Measurements from ENCODE around the gene GBF1. TPM values are rescaled to one million over a fixed set of nuclear protein-coding genes. Genes with fewer than 3 reads are reported as not detected.
"Not testable (repeated sequence)": the region's sequence is repeated elsewhere in the genome, so short reads cannot be mapped to it uniquely, and the experiment has no call there.

GBF1 gene
- total RNA-seq, 2 donors from 2014 or later = 44.2 to 47.6 TPM

DNA sequence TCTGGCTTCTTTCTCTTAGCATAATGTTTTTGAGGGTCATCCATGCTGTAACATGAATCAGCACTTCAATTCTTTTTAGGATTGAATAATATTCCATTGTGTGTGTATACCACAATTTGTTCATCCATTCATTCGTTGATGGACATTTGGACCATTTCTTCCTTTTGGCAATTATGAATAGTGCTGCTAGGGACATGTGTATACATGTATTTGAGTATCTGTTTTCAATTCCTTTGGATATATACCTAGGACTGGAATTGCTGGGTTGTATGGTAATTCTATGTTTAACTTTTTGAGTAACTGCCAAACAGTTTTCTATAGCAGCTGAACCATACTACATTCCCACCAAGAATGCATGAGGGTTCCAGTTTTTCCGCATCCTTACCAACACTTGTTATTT, 39.2 kb downstream of the GBF1 start:
- Mint-ChIP-seq H3K36me3 (ENCODE audit: insufficient read depth in 2 of 2) (peaks cover 2 to 5% of the 10 kb centered on the region in 2 donors), H3K27ac (peak overlapping the region; percentile 78), H3K4me3 (peak overlapping the region in 1 of 2 donors; percentile 62), H3K27me3 (ENCODE audit: low read depth) (no peaks in the 10 kb centered on the region), H3K4me1 (ENCODE audit: low read depth) (peaks cover 76% of the 10 kb centered on the region), H3K9me3 (no peaks in the 10 kb centered on the region)
- no peak for ATAC-seq (replicated peaks in 1 of 2)
- DNase-seq = no peak

DNA sequence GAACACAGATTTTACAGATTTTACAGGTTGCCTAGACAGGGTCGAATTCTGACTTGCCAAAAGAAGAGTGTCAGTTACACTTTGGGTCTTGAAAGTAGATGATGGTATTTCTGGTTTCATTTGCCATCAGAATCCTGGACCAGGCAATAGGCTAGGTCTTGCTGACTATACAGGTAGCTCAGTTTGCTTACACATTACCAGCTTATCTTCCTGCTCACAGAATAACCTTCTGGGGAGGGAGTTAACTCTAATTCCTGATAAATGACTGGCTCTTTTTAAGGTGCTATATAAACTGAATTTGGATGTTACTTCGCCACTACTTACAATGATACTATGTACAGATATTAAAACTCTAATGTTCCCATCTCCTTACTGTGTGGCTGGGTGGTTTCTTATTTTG, 39.8 kb downstream of the GBF1 start:
- Mint-ChIP-seq H3K36me3 (ENCODE audit: insufficient read depth in 2 of 2) (peaks cover 2 to 5% of the 10 kb centered on the region in 2 donors), H3K9me3 (no peaks in the 10 kb centered on the region), H3K4me3 (peak overlapping the region in 1 of 2 donors; percentile 62), H3K27me3 (ENCODE audit: low read depth) (no peaks in the 10 kb centered on the region), H3K4me1 (ENCODE audit: low read depth) (peaks cover 70% of the 10 kb centered on the region), H3K27ac (peak overlapping the region; percentile 78)
- DNase-seq (no peak), ATAC-seq (replicated peaks in 1 of 2) (peak; percentile 63 to 72)

GRCh38 chr10:102286216-102286615, 40.9 kb downstream of the GBF1 start:
- DNase-seq = no peak
- Mint-ChIP-seq H3K36me3 (ENCODE audit: insufficient read depth in 2 of 2) (peaks cover 2 to 5% of the 10 kb centered on the region in 2 donors), H3K4me3 (no peak overlapping the region), H3K27me3 (ENCODE audit: low read depth) (no peaks in the 10 kb centered on the region), H3K27ac (peak overlapping the region; percentile 78), H3K9me3 (no peaks in the 10 kb centered on the region), H3K4me1 (ENCODE audit: low read depth) (peaks cover 66% of the 10 kb centered on the region)
- ATAC-seq (replicated peaks in 1 of 2) = no peak

- ATAC-seq (replicated peaks in 1 of 2) = peak; percentile 75 to 81
- peaks cover 62% of the 10 kb centered on the region for H3K4me1 Mint-ChIP-seq (ENCODE audit: low read depth)
- no peak for DNase-seq
- H3K27ac Mint-ChIP-seq = peak overlapping the region; percentile 61
- no peaks in the 10 kb centered on the region for H3K9me3 Mint-ChIP-seq
- H3K27me3 Mint-ChIP-seq (ENCODE audit: low read depth) = no peaks in the 10 kb centered on the region
- peak overlapping the region in 1 of 2 donors; percentile 16 for H3K4me3 Mint-ChIP-seq
- H3K36me3 Mint-ChIP-seq (ENCODE audit: insufficient read depth in 2 of 2) = peaks cover 2 to 5% of the 10 kb centered on the region in 2 donors
These were observed 42.2 kb downstream of the GBF1 start for GRCh38 chr10:102287538-102287937.

DNA sequence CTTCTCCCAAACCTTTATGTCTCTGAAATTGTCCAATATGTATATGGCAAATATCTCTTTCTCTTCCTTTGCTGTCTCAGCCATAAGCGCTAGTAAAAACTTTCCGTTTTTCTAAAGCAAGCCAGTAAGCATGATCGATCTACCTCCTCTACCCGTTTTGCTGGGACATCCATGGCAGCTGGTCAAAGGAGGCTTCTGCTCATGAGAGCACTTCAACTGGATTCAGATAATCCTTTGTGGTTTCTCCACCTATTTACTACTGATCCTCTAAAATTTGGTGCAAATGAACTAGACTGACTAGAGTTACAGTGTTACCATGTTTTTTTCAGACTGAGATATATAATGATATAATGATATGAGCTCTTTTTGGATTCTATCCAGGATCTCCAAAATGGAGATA, 42.7 kb downstream of the GBF1 start:
- Mint-ChIP-seq H3K9me3 (no peaks in the 10 kb centered on the region), H3K4me1 (ENCODE audit: low read depth) (peaks cover 57% of the 10 kb centered on the region), H3K36me3 (ENCODE audit: insufficient read depth in 2 of 2) (peaks cover 2 to 5% of the 10 kb centered on the region in 2 donors), H3K27me3 (ENCODE audit: low read depth) (no peaks in the 10 kb centered on the region), H3K4me3 (peak overlapping the region; percentile 18 to 35), H3K27ac (peak overlapping the region; percentile 61)
- no peak for DNase-seq
- no peak for ATAC-seq (replicated peaks in 1 of 2)

DNA sequence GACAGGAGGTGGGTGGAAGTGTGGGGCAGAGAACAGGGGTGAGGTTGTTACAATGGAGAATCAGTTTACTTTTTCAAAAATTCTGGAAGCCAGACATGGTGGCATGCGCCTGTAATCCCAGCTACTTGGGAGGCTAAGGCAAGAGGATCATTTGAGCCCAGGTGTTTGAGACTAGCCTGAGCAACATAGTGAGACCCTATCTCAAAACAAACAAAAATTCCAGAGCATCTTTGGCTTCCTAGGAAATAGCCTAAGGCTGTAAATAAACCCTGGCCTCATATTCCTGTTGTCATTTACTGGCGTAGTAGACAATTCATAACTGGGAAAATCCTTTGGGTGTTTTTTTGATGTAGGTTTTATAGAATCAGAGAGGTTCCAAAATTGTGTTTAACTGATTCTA, 44.0 kb downstream of the GBF1 start:
- no peak overlapping the region for H3K4me3 Mint-ChIP-seq
- H3K4me1 Mint-ChIP-seq (ENCODE audit: low read depth) = peaks cover 44% of the 10 kb centered on the region

DNA sequence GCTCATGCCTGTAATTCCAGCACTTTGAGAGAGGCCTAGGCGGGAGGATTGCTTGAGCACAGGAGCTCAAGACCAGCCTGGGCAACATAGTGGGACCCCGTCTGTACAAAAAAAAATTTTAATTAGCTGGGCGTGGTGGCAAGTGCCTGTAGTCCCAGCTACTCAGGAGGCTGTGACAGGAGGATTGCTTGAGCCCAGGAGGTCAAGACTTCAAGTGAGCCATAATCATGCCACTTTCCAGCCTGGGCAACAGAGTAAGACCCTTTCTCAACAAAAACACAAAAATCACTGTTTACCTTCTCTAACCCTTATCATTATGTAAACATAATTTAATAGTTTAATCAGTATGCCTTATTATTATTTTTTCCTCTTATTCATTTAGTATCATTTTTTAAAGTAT, 44.5 kb downstream of the GBF1 start:
- no peaks in the 10 kb centered on the region for H3K9me3 Mint-ChIP-seq
- no peak overlapping the region for H3K4me3 Mint-ChIP-seq
- no peak overlapping the region for H3K27ac Mint-ChIP-seq
- H3K36me3 Mint-ChIP-seq (ENCODE audit: insufficient read depth in 2 of 2) = peaks cover 2 to 5% of the 10 kb centered on the region in 2 donors
- ATAC-seq (replicated peaks in 1 of 2) (no peak), DNase-seq (no peak)
- peaks cover 39% of the 10 kb centered on the region for H3K4me1 Mint-ChIP-seq (ENCODE audit: low read depth)
- no peaks in the 10 kb centered on the region for H3K27me3 Mint-ChIP-seq (ENCODE audit: low read depth)

More for the DNA sequence above, 44.0 kb downstream of the GBF1 start:
- H3K9me3 Mint-ChIP-seq = no peaks in the 10 kb centered on the region
- H3K36me3 Mint-ChIP-seq (ENCODE audit: insufficient read depth in 2 of 2) = peaks cover 2 to 5% of the 10 kb centered on the region in 2 donors
- H3K27me3 Mint-ChIP-seq (ENCODE audit: low read depth) = no peaks in the 10 kb centered on the region
- DNase-seq = no peak
- H3K27ac Mint-ChIP-seq = no peak overlapping the region
- no peak for ATAC-seq (replicated peaks in 1 of 2)

- Mint-ChIP-seq H3K27me3 (ENCODE audit: low read depth) (no peaks in the 10 kb centered on the region), H3K4me1 (ENCODE audit: low read depth) (peaks cover 24% of the 10 kb centered on the region), H3K36me3 (ENCODE audit: insufficient read depth in 2 of 2) (peaks cover 2 to 5% of the 10 kb centered on the region in 2 donors), H3K27ac (no peak overlapping the region), H3K4me3 (no peak overlapping the region), H3K9me3 (no peaks in the 10 kb centered on the region)
- ATAC-seq (replicated peaks in 1 of 2) (no peak), DNase-seq (no peak)
These were observed 46.0 kb downstream of the GBF1 start for GRCh38 chr10:102291221-102291905.

DNA sequence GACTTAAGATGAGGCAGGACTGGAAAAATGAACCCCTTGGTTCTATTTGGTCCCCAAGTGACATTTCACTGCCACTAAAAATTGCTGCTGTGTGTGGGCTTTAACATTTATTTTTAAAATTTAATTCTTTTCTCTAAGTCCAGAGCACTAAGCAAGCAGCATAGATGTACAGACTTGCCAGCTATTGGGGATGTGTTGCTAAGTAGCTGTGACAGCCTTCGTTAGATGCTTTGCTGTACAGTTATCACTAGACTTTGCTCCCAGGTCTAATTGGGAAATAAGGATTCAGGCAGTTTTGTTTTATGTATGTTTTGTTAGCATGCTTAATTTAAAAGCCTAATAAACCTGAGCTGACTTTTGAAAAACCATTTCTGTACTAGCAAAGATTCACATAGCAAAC, 51.8 kb downstream of the GBF1 start:
- ATAC-seq (replicated peaks in 1 of 2) = no peak
- peaks cover 0 to 2% of the 10 kb centered on the region in 2 donors for H3K36me3 Mint-ChIP-seq (ENCODE audit: insufficient read depth in 2 of 2)
- H3K4me3 Mint-ChIP-seq = no peak overlapping the region
- DNase-seq = no peak
- H3K9me3 Mint-ChIP-seq = no peaks in the 10 kb centered on the region
- no peak overlapping the region for H3K27ac Mint-ChIP-seq
- peaks cover 26% of the 10 kb centered on the region for H3K4me1 Mint-ChIP-seq (ENCODE audit: low read depth)
- H3K27me3 Mint-ChIP-seq (ENCODE audit: low read depth) = no peaks in the 10 kb centered on the region

GRCh38 chr10:102298899-102299298, 53.6 kb downstream of the GBF1 start:
- H3K4me3 Mint-ChIP-seq = no peak overlapping the region
- ATAC-seq (replicated peaks in 1 of 2) (no peak), DNase-seq (no peak)
- H3K27ac Mint-ChIP-seq = no peak overlapping the region
- H3K36me3 Mint-ChIP-seq (ENCODE audit: insufficient read depth in 2 of 2) = peaks cover 0 to 2% of the 10 kb centered on the region in 2 donors
- peaks cover 26% of the 10 kb centered on the region for H3K4me1 Mint-ChIP-seq (ENCODE audit: low read depth)
- no peaks in the 10 kb centered on the region for H3K27me3 Mint-ChIP-seq (ENCODE audit: low read depth)
- H3K9me3 Mint-ChIP-seq = no peaks in the 10 kb centered on the region

- DNase-seq = no peak
- Mint-ChIP-seq H3K27me3 (ENCODE audit: low read depth) (no peaks in the 10 kb centered on the region), H3K9me3 (no peaks in the 10 kb centered on the region), H3K36me3 (ENCODE audit: insufficient read depth in 2 of 2) (peaks cover 0 to 2% of the 10 kb centered on the region in 2 donors), H3K27ac (peak overlapping the region; percentile 80), H3K4me1 (ENCODE audit: low read depth) (peaks cover 26% of the 10 kb centered on the region), H3K4me3 (peak overlapping the region; percentile 40 to 79)
- ATAC-seq (replicated peaks in 1 of 2) = peak; percentile 58 to 66
These were observed 54.5 kb downstream of the GBF1 start for GRCh38 chr10:102299873-102300272.

GRCh38 chr10:102300278-102300843, 55.0 kb downstream of the GBF1 start:
- Mint-ChIP-seq H3K4me1 (ENCODE audit: low read depth) (peaks cover 26% of the 10 kb centered on the region), H3K9me3 (no peaks in the 10 kb centered on the region), H3K27ac (peak overlapping the region; percentile 80), H3K36me3 (ENCODE audit: insufficient read depth in 2 of 2) (peaks cover 0 to 2% of the 10 kb centered on the region in 2 donors), H3K4me3 (peak overlapping the region; percentile 40 to 79), H3K27me3 (ENCODE audit: low read depth) (no peaks in the 10 kb centered on the region)
- DNase-seq (no peak), ATAC-seq (replicated peaks in 1 of 2) (peak; percentile 39 to 54)

GRCh38 chr10:102300912-102301311, 55.6 kb downstream of the GBF1 start:
- not testable (repeated sequence) for H3K27ac Mint-ChIP-seq; DNase-seq; ATAC-seq (replicated peaks in 1 of 2); H3K9me3 Mint-ChIP-seq; H3K27me3 Mint-ChIP-seq (ENCODE audit: low read depth); H3K4me3 Mint-ChIP-seq; H3K36me3 Mint-ChIP-seq (ENCODE audit: insufficient read depth in 2 of 2)
- peaks cover 26% of the 10 kb centered on the region for H3K4me1 Mint-ChIP-seq (ENCODE audit: low read depth)
